HFF-Myc (cell line): ENCODE measurements around the gene MED10.

Experiments used
- DNase-seq: peaks from one replicate; pipeline ENCODE4 v3.0.0-alpha.2; 2011; ENCODE audit warnings: low read depth; ENCODE audit errors: extremely low read depth
- H3K4me3 ChIP-seq: replicated peaks from 2 replicates; pipeline ENCODE4 v1.5.1; 2011; ENCODE audit warnings: low read depth, mild to moderate bottlenecking, control low read depth, low read length
- CTCF ChIP-seq: IDR thresholded peaks from 2 replicates; pipeline ENCODE4 v1.5.1; 2012; ENCODE audit warnings: mild to moderate bottlenecking, low read depth, low read length, control low read depth; ENCODE audit errors: missing control alignments

The MED10 gene

GRCh38 chr5:6348476-6349000 lies 29.8 kb downstream of the MED10 start:
- DNase-seq = no peak
- TF ChIP-seq CTCF = no peak
- H3K4me3 ChIP-seq = no peak overlapping the region

- TF ChIP-seq CTCF = no peak
- no peak overlapping the region for H3K4me3 ChIP-seq
- no peak for DNase-seq
These were observed 30.7 kb downstream of the MED10 start for GRCh38 chr5:6347673-6348072.

- H3K4me3 ChIP-seq = no peak overlapping the region
- no peak for TF ChIP-seq CTCF
- DNase-seq = no peak
These were observed 31.2 kb downstream of the MED10 start for GRCh38 chr5:6347165-6347564.

DNA sequence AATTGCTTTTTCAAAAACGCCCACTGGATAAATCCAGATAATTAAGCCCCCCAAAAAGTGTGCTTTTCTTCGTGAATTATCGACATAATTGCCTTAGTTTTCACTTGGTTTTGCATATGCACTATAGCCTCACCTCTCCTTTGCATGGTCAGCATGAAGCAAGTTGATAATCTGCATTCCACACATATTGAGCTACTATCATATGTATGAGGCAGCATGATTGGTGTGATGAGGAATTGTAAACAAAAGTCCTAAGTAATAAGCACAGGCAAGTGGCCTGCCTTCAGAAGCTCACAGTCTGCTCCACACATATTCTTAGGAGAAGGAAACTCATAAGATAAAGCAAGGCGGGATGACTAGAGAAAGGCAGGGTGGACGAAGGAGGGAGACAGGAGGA lies 33.8 kb downstream of the MED10 start:
- TF ChIP-seq CTCF = no peak
- no peak overlapping the region for H3K4me3 ChIP-seq
- no peak for DNase-seq

- TF ChIP-seq CTCF = no peak
- H3K4me3 ChIP-seq = no peak overlapping the region
- no peak for DNase-seq
These were observed 34.3 kb downstream of the MED10 start for GRCh38 chr5:6343951-6344592.

GRCh38 chr5:6342689-6343315 lies 35.5 kb downstream of the MED10 start:
- no peak for TF ChIP-seq CTCF
- H3K4me3 ChIP-seq = no peak overlapping the region
- no peak for DNase-seq

GRCh38 chr5:6340100-6340499 lies 38.2 kb downstream of the MED10 start:
- TF ChIP-seq CTCF = no peak
- no peak for DNase-seq
- H3K4me3 ChIP-seq = no peak overlapping the region
